PC-9 (cell line): ENCODE measurements around the gene HS3ST6.

Experiments
- CTCF ChIP-seq: fragments of 200-600 bp; sonication (generic); conservative IDR thresholded peaks from 2 replicates; pipeline ENCODE4 v1.6.1; 2017; ENCODE audit warnings: mixed run types, antibody characterized with exemption, mild to moderate bottlenecking, moderate library complexity
- EZH2 ChIP-seq: fragments of 200-600 bp; sonication (generic); IDR thresholded peaks from 2 replicates; pipeline ENCODE4 v1.8.0; 2017; ENCODE audit warnings: antibody characterized with exemption, low read depth

- TF ChIP-seq EZH2 (no peak), CTCF (no peak)
These were observed 31.8 kb upstream of the HS3ST6 start for GRCh38 chr16:1950047-1950446.
